HG02943 (cell line): ENCODE measurements around the gene ATCAY.
"Not testable (repeated sequence)": the region's sequence is repeated elsewhere in the genome, so short reads cannot be mapped to it uniquely, and the experiment has no call there.

Source experiments
- ATAC-seq: cut with Tn5 transposase; IDR thresholded peaks from one replicate; pipeline ENCODE4 v1.9.1; 2021; ENCODE audit warnings: mild to moderate bottlenecking, low read depth, moderate library complexity; ENCODE audit not compliant: unreplicated experiment

Gene ATCAY

GRCh38 chr19:3852614-3853254 is 27.8 kb upstream of the ATCAY start:
- ATAC-seq = no peak

DNA sequence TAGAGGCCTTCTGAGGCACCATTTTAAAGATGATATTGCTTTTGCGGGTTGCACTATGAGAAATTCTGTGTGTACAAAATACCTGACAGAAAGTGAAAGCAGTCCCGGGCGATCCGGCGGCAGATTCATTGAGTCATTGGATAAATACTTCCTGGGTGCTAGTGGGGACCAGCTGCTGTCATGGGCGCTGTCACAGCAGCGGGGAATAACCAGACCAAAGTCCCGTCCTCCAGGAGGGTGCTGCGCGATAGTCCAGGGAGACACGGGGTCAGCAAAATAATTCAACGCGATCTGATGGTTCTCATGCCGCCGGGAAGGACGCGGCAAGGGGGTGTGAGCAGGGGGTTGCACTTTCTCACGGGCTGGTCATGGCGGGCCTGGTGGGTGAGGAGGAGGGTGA is 25.2 kb upstream of the ATCAY start:
- ATAC-seq = no peak

GRCh38 chr19:3857449-3858003 is 23.0 kb upstream of the ATCAY start:
- ATAC-seq = no peak

DNA sequence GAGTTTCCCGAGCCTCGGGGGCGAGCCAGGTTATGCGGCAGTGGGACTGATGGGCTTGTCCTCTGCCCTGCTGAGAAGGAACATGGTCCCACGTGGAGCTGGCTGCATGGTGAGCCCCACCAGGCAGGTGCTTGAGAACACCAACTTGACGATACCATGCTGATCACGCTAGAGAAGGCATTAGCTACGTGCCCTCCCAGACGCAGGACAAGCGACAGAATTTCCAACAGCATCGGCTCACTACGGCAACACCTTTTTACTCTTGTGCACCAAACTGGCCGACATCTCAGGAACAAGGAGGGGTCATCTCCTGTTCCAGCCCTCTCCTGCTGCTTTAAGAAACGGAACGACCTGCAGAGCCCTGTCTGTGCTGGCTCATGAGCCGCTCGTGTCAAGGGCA is 20.0 kb upstream of the ATCAY start:
- no peak for ATAC-seq

DNA sequence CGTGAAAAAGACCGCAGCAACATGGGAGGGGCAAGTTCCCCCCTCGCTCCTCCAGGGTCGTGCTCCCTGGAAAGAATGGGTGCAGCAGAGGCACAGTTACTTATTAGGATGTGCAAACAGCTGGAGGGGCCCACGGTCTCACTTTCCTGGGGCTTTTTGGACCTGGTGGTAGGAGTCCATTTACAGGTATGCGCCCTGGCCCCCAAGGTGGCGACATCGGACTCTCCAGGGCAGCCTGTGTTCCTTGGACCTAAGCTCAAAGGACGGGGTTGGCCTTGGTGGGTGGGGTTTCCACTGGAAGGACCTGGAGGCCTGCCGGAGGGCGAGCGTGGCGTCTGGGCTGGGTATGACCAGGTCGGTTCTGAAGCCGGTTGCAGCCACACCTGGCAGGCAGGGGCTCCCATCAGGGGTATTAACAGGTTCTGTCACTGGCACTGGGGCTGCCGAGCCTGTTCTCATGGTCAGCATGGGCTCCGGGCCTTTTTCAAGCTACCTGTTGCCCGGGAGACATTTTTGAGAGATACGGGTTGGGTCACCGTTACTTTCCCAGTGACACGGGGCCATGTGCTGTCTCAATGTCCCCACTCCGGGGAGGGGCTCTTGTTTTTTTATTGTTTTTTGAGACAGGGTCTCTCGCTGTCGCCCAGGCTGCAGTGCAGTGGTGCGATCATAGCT is 17.5 kb upstream of the ATCAY start:
- no peak for ATAC-seq

DNA sequence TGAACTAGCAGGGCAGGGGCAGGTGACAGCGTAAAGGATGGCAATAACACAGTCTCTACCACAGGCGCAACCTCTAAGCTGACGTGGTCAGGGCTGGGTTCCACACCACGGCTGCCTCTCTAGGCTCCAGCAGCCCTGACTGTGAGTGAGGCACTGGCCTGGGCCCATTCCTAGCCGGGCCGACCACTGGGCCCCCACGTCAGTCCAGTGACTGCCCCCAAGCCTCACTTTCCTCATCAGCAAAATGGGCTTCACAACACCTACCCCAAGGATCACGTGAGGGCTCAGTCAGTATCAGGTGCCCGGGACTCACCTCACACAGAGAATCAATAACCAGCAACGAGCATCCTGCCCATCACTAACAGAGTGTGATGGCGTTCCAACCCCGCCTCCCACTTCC is 16.8 kb upstream of the ATCAY start:
- ATAC-seq = no peak

DNA sequence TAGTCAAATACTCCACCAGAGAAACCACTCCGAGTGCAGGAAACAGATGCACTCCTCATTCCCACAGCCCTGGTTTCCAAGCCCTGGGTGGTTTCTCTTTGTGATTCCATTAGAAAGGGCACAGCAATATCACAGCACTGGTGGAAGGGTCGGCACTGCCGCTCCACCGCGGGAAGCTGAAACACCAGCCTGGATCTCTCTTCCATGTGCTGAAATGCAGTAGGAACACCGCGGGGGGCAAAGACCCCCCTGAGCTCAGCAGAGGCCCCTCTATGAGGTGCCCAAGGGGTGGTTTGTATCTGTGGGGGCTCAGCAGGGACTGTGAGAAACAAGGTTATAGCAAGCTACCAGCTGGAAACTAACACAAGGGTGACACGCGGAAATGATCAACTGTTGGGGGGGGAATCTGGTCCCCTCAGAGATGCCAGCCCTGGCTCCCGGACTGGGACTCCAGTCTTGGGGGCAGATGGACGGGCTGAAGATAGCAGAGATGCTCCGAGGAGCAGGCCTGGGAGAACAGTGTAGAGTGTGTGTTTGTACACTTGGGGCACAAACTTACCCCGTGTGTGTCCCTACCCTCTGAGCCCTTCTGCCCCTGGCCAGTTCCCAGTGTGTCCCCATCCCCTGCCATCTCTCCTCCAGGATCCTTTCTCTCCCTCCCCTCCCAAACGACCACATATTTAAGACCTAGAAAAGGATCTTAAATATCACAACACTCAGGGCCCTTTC is 13.4 kb upstream of the ATCAY start:
- no peak for ATAC-seq

DNA sequence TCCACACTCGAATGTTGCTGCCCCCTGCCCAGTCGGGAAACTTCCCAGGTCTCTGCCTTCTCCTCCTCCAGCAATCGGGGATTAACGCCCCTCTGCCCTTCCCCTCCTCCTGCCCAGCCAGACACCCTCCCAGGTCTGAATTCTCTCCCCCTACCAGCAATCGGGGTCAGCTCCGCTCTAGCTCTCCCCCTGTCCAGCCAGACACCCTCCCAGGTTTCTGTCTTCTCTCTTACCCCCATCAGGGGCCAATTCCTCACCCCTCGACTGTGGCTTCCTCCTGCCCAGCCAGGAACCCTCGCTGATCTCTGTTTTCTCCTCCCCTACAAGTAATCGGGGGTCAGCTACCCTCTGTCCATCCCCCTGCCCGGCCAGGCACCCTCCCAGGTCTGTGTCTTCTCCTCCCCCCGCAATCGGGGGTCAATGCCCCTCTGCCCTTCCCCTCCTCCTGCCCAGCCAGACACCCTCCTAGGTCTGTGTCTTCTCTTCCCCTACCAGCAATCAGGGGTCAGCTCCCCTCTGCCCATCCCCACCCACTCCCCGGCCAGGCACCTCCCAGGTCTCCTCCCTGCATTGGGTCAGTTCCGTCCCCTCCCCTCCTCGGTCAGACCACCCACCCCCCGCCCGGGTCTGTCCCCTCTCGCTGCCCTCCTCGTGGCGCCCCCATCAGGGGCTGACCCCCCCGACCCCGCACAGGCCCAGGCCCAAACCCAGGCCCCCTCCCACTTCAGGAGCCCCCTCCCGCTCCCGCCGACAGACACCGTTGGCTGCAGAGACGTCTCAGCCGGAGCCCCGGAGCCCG is 12.3 kb upstream of the ATCAY start:
- ATAC-seq = no peak

GRCh38 chr19:3868770-3869456 is 11.6 kb upstream of the ATCAY start, which contains the start of gene ZFR2:
ZFR2 (minus strand) TSS chr19:3869038; CDS start chr19:3869017, 21 bp downstream.
- no peak for ATAC-seq

- ATAC-seq = no peak
Observed at GRCh38 chr19:3873151-3873550, 7.3 kb upstream of the ATCAY start.

GRCh38 chr19:3874695-3875094 is 5.8 kb upstream of the ATCAY start:
- not testable (repeated sequence) for ATAC-seq

DNA sequence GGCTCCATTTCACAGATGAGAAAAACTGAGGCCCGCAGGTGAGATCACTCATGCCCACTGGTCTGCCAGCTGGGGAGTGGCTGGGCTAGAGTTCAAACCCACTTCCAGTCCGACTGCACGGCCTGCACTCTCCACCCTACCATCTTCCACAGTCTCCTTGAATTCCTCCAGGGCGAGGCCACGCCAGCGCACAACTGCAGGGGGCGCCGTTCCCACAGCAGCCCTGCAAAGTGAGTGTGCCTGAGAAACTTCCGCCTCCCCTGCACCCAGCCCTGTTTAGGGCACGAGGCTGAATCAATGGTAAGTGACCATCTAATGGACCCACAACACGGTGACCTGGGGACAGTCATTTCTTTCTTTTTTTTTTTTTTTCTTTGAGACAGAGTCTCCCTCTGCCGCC is 829 bp upstream of the ATCAY start:
- ATAC-seq = no peak

DNA sequence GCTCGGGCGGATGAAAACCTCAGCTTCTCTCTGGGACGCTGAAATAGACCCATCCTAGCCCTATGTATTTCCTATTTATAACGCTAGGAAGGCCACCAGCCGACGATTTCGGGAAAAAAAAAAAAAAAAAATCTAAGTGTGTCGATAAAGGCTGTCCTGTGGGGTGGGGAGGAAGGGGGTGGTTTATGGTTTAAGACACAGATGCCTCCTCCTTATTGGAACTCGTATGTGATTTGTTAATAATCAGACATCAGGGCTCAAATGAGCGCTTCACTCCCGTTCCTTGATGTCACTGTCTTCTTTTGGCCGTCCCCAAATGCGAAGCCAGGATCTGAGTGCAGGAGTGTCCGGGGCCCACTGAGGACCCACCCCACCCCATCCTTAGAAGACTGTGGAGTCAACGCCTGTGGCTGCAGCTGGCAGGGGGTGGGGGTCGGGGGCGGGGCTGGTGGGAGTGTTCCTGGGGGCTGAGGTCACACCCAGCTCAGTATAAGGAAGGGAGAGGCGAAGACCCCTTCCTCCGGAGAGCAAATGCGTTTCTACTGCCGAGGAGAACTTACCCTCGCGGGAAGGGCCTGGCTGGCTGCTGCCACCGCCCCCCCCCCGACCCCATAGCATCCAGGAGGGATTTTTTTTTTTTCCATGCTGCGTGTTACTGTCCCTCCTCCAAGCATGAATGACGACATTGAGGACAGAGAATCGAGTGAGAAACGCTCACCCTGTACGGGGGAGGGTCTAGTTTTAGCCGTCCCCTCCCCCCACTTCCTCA is 971 bp downstream of the ATCAY start:
- no peak for ATAC-seq

DNA sequence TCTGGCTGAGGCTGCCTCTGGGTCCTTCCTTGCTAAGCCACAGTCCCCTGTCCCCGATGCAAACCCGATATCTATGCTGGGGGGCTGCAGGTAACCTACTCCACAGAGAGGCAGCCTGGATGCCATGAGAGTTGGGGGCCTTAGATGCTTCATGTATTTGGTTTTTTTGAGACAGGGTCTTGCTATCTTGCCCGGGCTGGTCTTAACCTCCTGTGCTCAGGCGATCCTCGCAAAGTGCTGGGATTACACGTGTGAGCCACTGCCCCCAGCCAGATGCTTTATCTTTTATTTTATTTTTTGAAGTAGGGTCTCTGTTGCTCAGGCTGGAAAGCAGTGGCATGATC is 1.5 kb downstream of the ATCAY start:
- ATAC-seq = no peak

DNA sequence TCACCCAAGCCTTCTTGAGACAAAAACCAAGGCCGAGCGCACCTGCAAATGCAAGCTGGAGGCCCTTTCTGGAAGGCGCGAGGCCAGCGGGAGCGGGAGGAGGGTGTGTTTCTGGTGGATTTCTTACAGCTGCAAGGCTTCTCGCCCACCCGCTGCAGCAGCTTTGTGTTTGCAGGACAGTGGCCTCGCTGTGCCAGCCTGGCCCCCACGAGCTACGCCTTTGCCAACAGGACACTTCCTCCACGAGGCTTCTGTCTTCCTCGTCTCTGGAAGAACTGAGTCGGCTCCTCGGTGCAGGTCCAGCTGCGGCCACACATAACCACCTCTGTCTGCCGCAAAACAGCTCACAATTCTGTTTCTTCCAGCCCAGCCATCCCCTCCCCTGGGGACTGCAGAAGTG is 10.1 kb downstream of the ATCAY start:
- ATAC-seq = no peak

GRCh38 chr19:3893509-3894179 is 13.2 kb downstream of the ATCAY start:
- no peak for ATAC-seq

- ATAC-seq = not testable (repeated sequence)
Observed at GRCh38 chr19:3894959-3895358, 14.5 kb downstream of the ATCAY start.

GRCh38 chr19:3895788-3896187 is 15.3 kb downstream of the ATCAY start:
- ATAC-seq = no peak

GRCh38 chr19:3897936-3898335 is 17.5 kb downstream of the ATCAY start:
- ATAC-seq = no peak
